Loucy (cell line): Measurements from ENCODE around the gene RGS6.

Source experiments
- CTCF ChIP-seq: fragments of 200-600 bp; sonication (generic); conservative IDR thresholded peaks from 2 replicates; pipeline ENCODE4 v1.5.1; 2014; ENCODE audit warnings: mild to moderate bottlenecking, antibody characterized with exemption, low read length
- EZH2phosphoT487 ChIP-seq: fragments of 200-600 bp; IDR thresholded peaks from 2 replicates; pipeline ENCODE4 v1.6.1; 2018; ENCODE audit warnings: antibody characterized with exemption, mild to moderate bottlenecking, moderate library complexity, borderline replicate concordance

GRCh38 chr14:72578514-72578913 lies 646.3 kb downstream of the RGS6 start:
- TF ChIP-seq CTCF (no peak), EZH2phosphoT487 (no peak)
